HG02885 (cell line): ENCODE results near the gene MRGPRE.

Source experiments
- ATAC-seq: cut with Tn5 transposase; IDR thresholded peaks from one replicate; pipeline ENCODE4 v1.9.1; 2021; ENCODE audit warnings: mild to moderate bottlenecking; ENCODE audit not compliant: unreplicated experiment, poor library complexity

MRGPRE gene

GRCh38 chr11:3186166-3186953 lies 45.9 kb downstream of the MRGPRE start:
- ATAC-seq = no peak

GRCh38 chr11:3184732-3185347 lies 47.4 kb downstream of the MRGPRE start:
- ATAC-seq = no peak

- ATAC-seq = no peak
Measured at GRCh38 chr11:3183523-3183922, 48.7 kb downstream of the MRGPRE start.

GRCh38 chr11:3182462-3182852 lies 49.8 kb downstream of the MRGPRE start:
- ATAC-seq = no peak

GRCh38 chr11:3181725-3182461 lies 50.3 kb downstream of the MRGPRE start:
- ATAC-seq = no peak

GRCh38 chr11:3180869-3181268 lies 51.3 kb downstream of the MRGPRE start:
- ATAC-seq = no peak

GRCh38 chr11:3178349-3178748 lies 53.9 kb downstream of the MRGPRE start:
- ATAC-seq = no peak

- no peak for ATAC-seq
Measured at GRCh38 chr11:3177931-3178330, 54.3 kb downstream of the MRGPRE start.
